KMS-11 (cell line): ENCODE measurements around the gene ELMO1.

Experiments used
- H2AFZ ChIP-seq: fragments of 200-600 bp; sonication (generic); 2 replicates; pipeline ENCODE4 v1.6.1; 2016; ENCODE audit warnings: antibody characterized with exemption, mixed run types, low read depth
- H3K27ac ChIP-seq: fragments of 200-600 bp; sonication (generic); 2 replicates; pipeline ENCODE4 v1.6.1; 2016; ENCODE audit warnings: mild to moderate bottlenecking, mixed run types
- H3K27me3 ChIP-seq: fragments of 200-600 bp; sonication (generic); 2 replicates; pipeline ENCODE4 v1.6.1; 2017; ENCODE audit warnings: mild to moderate bottlenecking, low read depth, mixed run types, moderate library complexity; ENCODE audit not compliant: insufficient read depth
- H3K36me3 ChIP-seq: fragments of 200-600 bp; sonication (generic); 2 replicates; pipeline ENCODE4 v1.6.1; 2017; ENCODE audit warnings: mild to moderate bottlenecking, mixed run types; ENCODE audit not compliant: insufficient read depth
- H3K4me1 ChIP-seq: fragments of 200-600 bp; sonication (generic); 2 replicates; pipeline ENCODE4 v1.6.1; 2016; ENCODE audit warnings: mild to moderate bottlenecking, low read depth, mixed run types; ENCODE audit not compliant: poor library complexity, severe bottlenecking
- H3K4me2 ChIP-seq: fragments of 200-600 bp; sonication (generic); 2 replicates; pipeline ENCODE4 v1.7.0; 2016; ENCODE audit warnings: mild to moderate bottlenecking, mixed run types
- H3K4me3 ChIP-seq: fragments of 200-600 bp; sonication (generic); IDR thresholded peaks from 2 replicates; pipeline ENCODE4 v1.6.1; 2017; ENCODE audit warnings: low read depth, low read length, mixed read lengths; ENCODE audit not compliant: insufficient read depth
- H3K79me2 ChIP-seq: fragments of 200-600 bp; sonication (generic); 2 replicates; pipeline ENCODE4 v1.6.1; 2016; ENCODE audit warnings: low read depth, mixed run types; ENCODE audit not compliant: insufficient read depth
- H3K9ac ChIP-seq: fragments of 200-600 bp; sonication (generic); 2 replicates; pipeline ENCODE4 v1.6.1; 2016; ENCODE audit warnings: mild to moderate bottlenecking, mixed run types
- H4K20me1 ChIP-seq: fragments of 200-600 bp; sonication (generic); 2 replicates; pipeline ENCODE4 v1.6.1; 2016; ENCODE audit warnings: mild to moderate bottlenecking, mixed run types; ENCODE audit not compliant: insufficient read depth
- CTCF ChIP-seq: fragments of 200-600 bp; sonication (generic); conservative IDR thresholded peaks from 2 replicates; pipeline ENCODE4 v1.6.1; 2017; ENCODE audit warnings: low read depth, mild to moderate bottlenecking, antibody characterized with exemption, low read length, moderate library complexity, mixed read lengths

The ELMO1 gene

GRCh38 chr7:36852017-36852416 is 596.6 kb downstream of the ELMO1 start:
- Histone ChIP-seq H3K4me2 (no peak overlapping the region), H3K27me3 (no peaks in the 10 kb centered on the region), H2AFZ (no peak overlapping the region), H3K36me3 (no peaks in the 10 kb centered on the region; the same call in 1 of the 2 replicates), H3K4me3 (no peak overlapping the region), H3K9ac (no peak overlapping the region), H4K20me1 (no peaks in the 10 kb centered on the region), H3K27ac (no peak overlapping the region), H3K79me2 (no peaks in the 10 kb centered on the region), H3K4me1 (no peaks in the 10 kb centered on the region)
- no peak for TF ChIP-seq CTCF

- Histone ChIP-seq H3K27me3 (no peaks in the 10 kb centered on the region), H3K4me3 (no peak overlapping the region), H3K4me1 (no peaks in the 10 kb centered on the region), H3K27ac (no peak overlapping the region), H2AFZ (no peak overlapping the region), H3K36me3 (no peaks in the 10 kb centered on the region; the same call in 1 of the 2 replicates), H3K4me2 (no peak overlapping the region), H4K20me1 (no peaks in the 10 kb centered on the region), H3K9ac (no peak overlapping the region), H3K79me2 (no peaks in the 10 kb centered on the region)
- no peak for TF ChIP-seq CTCF
These were observed 597.3 kb downstream of the ELMO1 start for GRCh38 chr7:36851382-36851781.

- TF ChIP-seq CTCF: no peak
- Histone ChIP-seq H3K4me1 (no peaks in the 10 kb centered on the region), H3K36me3 (no peaks in the 10 kb centered on the region), H3K27me3 (no peaks in the 10 kb centered on the region), H3K4me2 (no peak overlapping the region), H3K79me2 (no peaks in the 10 kb centered on the region), H2AFZ (no peak overlapping the region), H4K20me1 (no peaks in the 10 kb centered on the region), H3K9ac (no peak overlapping the region), H3K4me3 (no peak overlapping the region), H3K27ac (no peak overlapping the region)
These were observed 600.7 kb downstream of the ELMO1 start for GRCh38 chr7:36847946-36848345.

GRCh38 chr7:36844374-36844773 is 604.3 kb downstream of the ELMO1 start:
- Histone ChIP-seq H3K27ac (no peak overlapping the region), H3K36me3 (no peaks in the 10 kb centered on the region), H3K4me1 (no peaks in the 10 kb centered on the region), H3K4me2 (no peak overlapping the region), H3K79me2 (no peaks in the 10 kb centered on the region), H3K9ac (no peak overlapping the region), H3K27me3 (no peaks in the 10 kb centered on the region), H2AFZ (no peak overlapping the region), H4K20me1 (no peaks in the 10 kb centered on the region), H3K4me3 (no peak overlapping the region)
- TF ChIP-seq CTCF: no peak
